Heart right ventricle (tissue), 16 donors: Measurements from ENCODE around the gene SH3RF1. TPM values are rescaled to one million over a fixed set of nuclear protein-coding genes. Genes with fewer than 3 reads are reported as not detected.
"Not testable (repeated sequence)": the region's sequence is repeated elsewhere in the genome, so short reads cannot be mapped to it uniquely, and the experiment has no call there.

Experiments used
- ATAC-seq, 8 donors: fragments of 200-7000 bp; cut with Tn5 transposase; one replicate each; pipeline ENCODE4 v1.9.1; 2020; ENCODE audit warnings: mild to moderate bottlenecking in 8 of 8, moderate library complexity in 8 of 8, moderate number of reproducible peaks in 1 of 8
- DNase-seq, 2 donors: peaks; one replicate each; pipeline ENCODE4 v3.0.0-alpha.2; 2020
- H3K27ac ChIP-seq, 10 donors: fragments of 200-600 bp; sonication (generic) in 2 of 10; one replicate each; pipeline versions ENCODE4 v1.5.0 to v1.8.0; 2020 to 2022; ENCODE audit warnings: mild to moderate bottlenecking in 3 of 10
- H3K27me3 ChIP-seq, 7 donors: fragments of 200-600 bp; one replicate each; pipeline ENCODE4 v1.8.0; 2021 to 2022; ENCODE audit warnings: mild to moderate bottlenecking in 2 of 7
- H3K36me3 ChIP-seq, 9 donors: fragments of 200-600 bp; sonication (generic) in 1 of 9; one replicate each; pipeline versions ENCODE4 v1.5.0 to v1.8.0; 2020 to 2022; ENCODE audit warnings: mild to moderate bottlenecking in 2 of 9
- H3K4me1 ChIP-seq, 9 donors: fragments of 200-600 bp; sonication (generic) in 1 of 9; one replicate each; pipeline versions ENCODE4 v1.5.0 to v1.8.0; 2020 to 2022; ENCODE audit warnings: mild to moderate bottlenecking in 4 of 9
- H3K4me3 ChIP-seq, 10 donors: fragments of 200-600 bp; sonication (generic) in 2 of 10; one replicate each; pipeline versions ENCODE4 v1.5.0 to v1.8.0; 2020 to 2022; ENCODE audit warnings: mild to moderate bottlenecking in 7 of 10, moderate library complexity in 2 of 10
- H3K9me3 ChIP-seq, 11 donors: fragments of 200-600 bp in 10 of 11; sonication (generic) in 2 of 11; one replicate each; pipeline versions ENCODE4 v1.5.0 to v1.8.0; 2013 to 2022; ENCODE audit warnings: mild to moderate bottlenecking in 2 of 11, control low read depth in 1 of 11, moderate library complexity in 1 of 11
- CTCF ChIP-seq, 9 donors: fragments of 200-600 bp; sonication (generic) in 2 of 9; IDR thresholded peaks; one replicate each; pipeline versions ENCODE4 v1.5.0 to v1.8.0; 2021 to 2022; ENCODE audit warnings: antibody characterized with exemption in 9 of 9, mild to moderate bottlenecking in 5 of 9, moderate library complexity in 1 of 9
- WGBS, 2 donors: extraction: QIAGEN DNeasy Blood & Tissue Kit; methylation state at CpG; one replicate each; pipeline ENCODE4 v1.1.7; 2013; ENCODE audit warnings: inconsistent platforms in 1 of 2; 5-methylcytosine and 5-hydroxymethylcytosine counted together
- intact Hi-C, 10 donors: fragments of 100-400 bp; cut with DNase I; formaldehyde crosslinking; loops; one replicate each; pipeline versions ENCODE4 v1.11.1 to v1.14.2; 2022
- polyA plus RNA-seq, 2 donors: library from polyadenylated mRNA; stranded (reverse); fragments of 200-250 nt; gene quantifications; one replicate each; pipeline ENCODE4 v1.2.3, GENCODE V29; 2013
- total RNA-seq, 10 donors: library from RNA; stranded (reverse); fragmentation: NEBNext Ultra II Directional in 3 of 10; extraction: Animal tissue kit (Norgen Biotek cat#: 25700) in 3 of 10; gene quantifications; one replicate each; pipeline versions ENCODE4 v1.2.1 to v1.2.4, GENCODE V29; 2021 to 2023
- donor health status: Arrhythmogenic right ventricular cardiomyopathy.
- donor health status: ischemic (EF 13 %, LVEDD 7.1; RV severe dilation, severe dysfunction).
- donor health status: healthy with polysubstance abuse.
- donor health status: DM: no; HTN: yes; CAD: no.
- donor health status: DM: no; HTN: no; CAD: no.
- donor health status: ischemic (EF 25% LVEDD 6.9; RV normal size, moderate dysfunction).
- donor health status: ischemic (EF 25% LVEDD 5.7; RV mildly dilated, moderate dysfunction).
- donor health status: healthy.
- donor health status: DM: yes; HTN: yes; CAD: no.
- donor health status: Ischemic cardiomyopathy.
- donor health status: ischemic (EF 35%, LVEDD 5.7; RV mildly dilated, moderate dysfunction).
- donor health status: nonischemic (EF 11% LVEDD 7.7; RV severe dilation, severe dysfunction).
- donor health status: DM: yes; HTN: yes; CAD: no.
- donor health status: PGD.
- donor health status: ischemic (EF 29% LVEDD 5.4; RV normal size, mild dysfunction).
- donor health status: nonischemic (EF 23%, LVEDD 6.1; RV moderate dilation, normal function).

Gene SH3RF1
- total and polyA plus RNA-seq, 12 donors, result 2.6 to 11.7 (median 8.9) TPM

DNA sequence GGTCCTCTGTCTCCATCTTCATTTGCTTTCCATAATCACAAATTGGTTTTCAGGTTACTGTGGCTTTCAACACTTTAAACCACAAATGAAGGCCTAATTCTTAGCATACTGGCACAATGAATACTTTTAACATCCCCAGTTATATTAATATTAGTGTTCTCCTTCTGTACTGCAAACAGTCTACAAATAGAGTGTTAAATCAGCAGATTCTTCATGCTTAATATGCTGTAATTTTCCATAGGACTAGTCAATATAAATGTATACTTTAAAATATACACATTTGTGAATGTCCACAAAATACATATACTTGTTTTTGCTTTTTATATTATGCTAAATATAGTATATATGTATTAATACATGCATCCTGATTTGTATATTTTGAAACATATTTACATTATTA, 72.6 kb downstream of the SH3RF1 start:
- no peak for TF ChIP-seq CTCF (IDR thresholded peaks at IDR 0.05)
- peaks cover 0 to 31% (median 20%) of the 10 kb centered on the region in 9 donors for H3K4me1 ChIP-seq
- no peaks in the 10 kb centered on the region for H3K27me3 ChIP-seq
- peaks cover 0 to 7% (median 0%) of the 10 kb centered on the region in 9 donors for H3K36me3 ChIP-seq
- DNase-seq (no peak), ATAC-seq (no peak)
- peaks cover 0 to 15% (median 11%) of the 10 kb centered on the region in 11 donors for H3K9me3 ChIP-seq
- no peak overlapping the region for H3K4me3 ChIP-seq
- intact Hi-C loops, result no loop called here
- H3K27ac ChIP-seq, result no peak overlapping the region

- Histone ChIP-seq H3K4me1 (peaks cover 0 to 23% (median 20%) of the 10 kb centered on the region in 9 donors), H3K9me3 (peaks cover 0 to 17% (median 11%) of the 10 kb centered on the region in 11 donors)
- H3K36me3 ChIP-seq, H3K27me3 ChIP-seq, H3K4me3 ChIP-seq, ATAC-seq, H3K27ac ChIP-seq, DNase-seq, intact Hi-C loops: not testable (repeated sequence)
- 94 to 95% methylated on average over 11 of the region's 11 CpGs for WGBS, 2 donors
Observed at GRCh38 chr4:169197206-169197605, 73.5 kb downstream of the SH3RF1 start.

DNA sequence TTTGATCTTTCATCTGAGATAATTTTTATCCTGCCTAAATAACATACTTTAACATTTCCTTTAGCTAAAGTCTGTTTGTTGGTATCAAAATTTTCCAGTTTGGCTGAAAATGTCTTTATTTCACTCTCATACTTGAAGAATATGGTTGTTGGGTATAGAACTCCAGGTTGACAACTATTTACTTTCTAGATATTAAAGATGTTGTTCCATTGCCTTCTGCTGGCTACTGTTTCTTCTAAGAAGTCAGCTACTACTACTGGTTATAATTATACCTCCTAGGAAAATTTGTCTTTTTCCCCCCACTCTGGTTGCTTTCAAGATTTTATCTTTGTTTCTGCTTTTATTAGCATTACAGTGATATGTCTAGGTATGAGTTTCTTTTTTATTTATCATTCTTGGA, 75.7 kb downstream of the SH3RF1 start:
- no peak for TF ChIP-seq CTCF (IDR thresholded peaks at IDR 0.05)
- H3K27ac ChIP-seq, result no peak overlapping the region
- DNase-seq, result no peak
- H3K4me3 ChIP-seq, result no peak overlapping the region
- peaks cover 0 to 7% (median 0%) of the 10 kb centered on the region in 9 donors for H3K36me3 ChIP-seq
- peaks cover 0 to 3% (median 0%) of the 10 kb centered on the region in 9 donors for H3K4me1 ChIP-seq
- ATAC-seq, result no peak
- no peaks in the 10 kb centered on the region for H3K27me3 ChIP-seq
- intact Hi-C loops, result no loop called here
- peaks cover 0 to 17% (median 11%) of the 10 kb centered on the region in 11 donors for H3K9me3 ChIP-seq

DNA sequence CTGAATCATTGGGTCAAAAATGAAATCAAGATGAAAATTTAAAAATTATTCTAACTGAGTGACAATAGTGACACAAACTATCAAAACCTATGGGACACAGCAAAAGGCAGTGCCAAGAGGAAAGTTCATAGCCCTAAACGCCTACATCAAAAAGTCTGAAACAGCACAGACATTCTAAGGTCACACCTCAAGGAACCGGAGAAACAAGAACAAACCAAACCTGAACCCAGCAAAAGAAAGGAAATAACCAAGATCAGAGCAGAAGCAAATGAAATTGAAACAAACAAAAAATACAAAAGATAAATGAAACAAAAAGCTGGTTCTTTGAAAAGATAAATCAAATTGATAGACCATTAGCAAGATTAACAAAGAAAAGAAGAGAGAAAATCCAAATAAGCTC, 80.8 kb downstream of the SH3RF1 start:
- ATAC-seq, DNase-seq, H3K36me3 ChIP-seq, H3K4me3 ChIP-seq, H3K27me3 ChIP-seq, intact Hi-C loops, H3K9me3 ChIP-seq, H3K27ac ChIP-seq: not testable (repeated sequence)
- peaks cover 0 to 18% (median 0%) of the 10 kb centered on the region in 9 donors for H3K4me1 ChIP-seq
- 92 to 96% methylated on average over 2 of the region's 2 CpGs for WGBS, 2 donors

DNA sequence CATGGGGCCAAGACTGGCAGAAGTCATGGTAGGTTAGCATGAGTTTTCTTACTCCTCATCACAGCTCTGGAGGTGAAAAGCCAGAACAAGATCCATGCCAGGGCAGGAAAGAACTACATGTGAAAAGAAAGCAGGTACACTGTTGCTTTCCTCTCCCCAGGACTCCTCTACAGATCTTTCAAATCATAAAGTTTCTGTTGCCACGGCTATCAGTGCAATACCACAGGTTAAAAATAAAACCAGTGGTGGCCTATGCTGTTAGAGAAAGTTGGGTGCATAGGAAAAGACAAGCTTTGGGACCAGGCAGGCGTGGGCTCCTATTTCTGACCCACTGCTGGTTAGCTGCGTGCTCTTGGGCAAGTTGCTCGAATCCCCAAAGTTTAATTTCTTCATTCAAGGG, 81.4 kb downstream of the SH3RF1 start:
- no peak for TF ChIP-seq CTCF (IDR thresholded peaks at IDR 0.05)
- Histone ChIP-seq H3K27ac (no peak overlapping the region), H3K27me3 (no peaks in the 10 kb centered on the region), H3K4me3 (no peak overlapping the region), H3K4me1 (peaks cover 0 to 24% (median 3%) of the 10 kb centered on the region in 9 donors), H3K36me3 (no peaks in the 10 kb centered on the region), H3K9me3 (peaks cover 0 to 4% (median 0%) of the 10 kb centered on the region in 11 donors)
- no peak for DNase-seq
- ATAC-seq, result no peak
- 84 to 90% methylated on average over 4 of the region's 4 CpGs for WGBS, 2 donors
- intact Hi-C loops, result no loop called here
